ENCODE data around the gene FAM89B. TPM values are rescaled to one million over a fixed set of nuclear protein-coding genes. Genes with fewer than 3 reads are reported as not detected.

The FAM89B gene
- total RNA-seq, 2 donors from 2014 or later: 53.3 to 127 TPM

DNA sequence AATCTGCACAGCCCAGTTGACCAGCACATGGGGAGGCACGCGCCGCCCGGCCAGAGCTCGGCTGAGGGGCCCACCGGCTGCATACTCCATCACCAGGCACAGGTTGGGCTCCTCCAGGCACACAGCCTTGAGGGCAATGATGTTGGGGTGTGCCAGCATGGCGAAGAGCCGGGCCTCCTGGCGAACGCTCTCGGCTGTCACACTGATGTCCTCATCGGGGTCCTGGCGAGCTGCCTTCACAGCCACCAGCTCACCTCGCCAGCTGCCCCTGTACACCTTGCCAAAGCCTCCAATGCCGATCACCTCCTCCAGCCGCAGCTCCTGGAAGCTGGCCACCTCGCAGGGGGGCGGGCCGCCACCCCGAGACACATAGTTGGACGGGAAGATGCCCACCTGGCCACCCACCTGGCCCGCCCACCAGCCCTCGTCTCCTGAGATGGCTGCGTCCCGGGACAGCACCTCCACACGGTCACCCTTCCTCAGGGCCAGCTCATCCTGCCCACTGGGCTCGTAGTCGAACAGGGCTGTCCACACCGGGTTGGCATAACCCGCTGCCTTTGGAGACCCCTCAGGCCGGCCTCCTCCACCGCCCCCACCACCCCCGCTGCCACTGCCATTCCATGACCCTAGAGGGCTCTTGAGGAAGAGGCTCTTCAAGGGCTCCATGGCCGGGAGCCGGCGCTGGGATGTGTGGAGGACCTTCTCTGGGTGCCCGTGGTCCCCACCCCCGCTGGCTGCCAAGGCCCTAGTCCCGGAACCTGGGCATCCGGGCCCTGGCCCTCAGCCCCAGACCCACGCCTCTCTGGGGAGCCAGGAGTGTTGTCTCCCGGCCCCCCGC lies 41.0 kb downstream of the FAM89B start:
- ATAC-seq (ENCODE audit: insufficient number of reproducible peaks, low FRiP score, low read depth) (no peak), DNase-seq (ENCODE audit: low spot score) (no peak)
- no peaks in the 10 kb centered on the region for H3K27me3 ChIP-seq (replicated peaks; ENCODE audit: insufficient read depth)
- TF ChIP-seq, protein P1, sequence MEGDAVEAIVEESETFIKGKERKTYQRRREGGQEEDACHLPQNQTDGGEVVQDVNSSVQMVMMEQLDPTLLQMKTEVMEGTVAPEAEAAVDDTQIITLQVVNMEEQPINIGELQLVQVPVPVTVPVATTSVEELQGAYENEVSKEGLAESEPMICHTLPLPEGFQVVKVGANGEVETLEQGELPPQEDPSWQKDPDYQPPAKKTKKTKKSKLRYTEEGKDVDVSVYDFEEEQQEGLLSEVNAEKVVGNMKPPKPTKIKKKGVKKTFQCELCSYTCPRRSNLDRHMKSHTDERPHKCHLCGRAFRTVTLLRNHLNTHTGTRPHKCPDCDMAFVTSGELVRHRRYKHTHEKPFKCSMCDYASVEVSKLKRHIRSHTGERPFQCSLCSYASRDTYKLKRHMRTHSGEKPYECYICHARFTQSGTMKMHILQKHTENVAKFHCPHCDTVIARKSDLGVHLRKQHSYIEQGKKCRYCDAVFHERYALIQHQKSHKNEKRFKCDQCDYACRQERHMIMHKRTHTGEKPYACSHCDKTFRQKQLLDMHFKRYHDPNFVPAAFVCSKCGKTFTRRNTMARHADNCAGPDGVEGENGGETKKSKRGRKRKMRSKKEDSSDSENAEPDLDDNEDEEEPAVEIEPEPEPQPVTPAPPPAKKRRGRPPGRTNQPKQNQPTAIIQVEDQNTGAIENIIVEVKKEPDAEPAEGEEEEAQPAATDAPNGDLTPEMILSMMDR (IDR thresholded peaks at IDR 0.05): peak; percentile 12
- H3K9me3 ChIP-seq: no peaks in the 10 kb centered on the region
- peaks cover 15% of the 10 kb centered on the region for H3K36me3 ChIP-seq
- H3K4me3 ChIP-seq: peak overlapping the region; percentile 73
- H3K4me1 ChIP-seq (ENCODE audit: control insufficient read depth in 1 of 2, low read depth in 2 of 2): peaks cover 28 to 57% of the 10 kb centered on the region in 2 donors
- peak overlapping the region; percentile 96 to 97 for H3K27ac ChIP-seq

DNA sequence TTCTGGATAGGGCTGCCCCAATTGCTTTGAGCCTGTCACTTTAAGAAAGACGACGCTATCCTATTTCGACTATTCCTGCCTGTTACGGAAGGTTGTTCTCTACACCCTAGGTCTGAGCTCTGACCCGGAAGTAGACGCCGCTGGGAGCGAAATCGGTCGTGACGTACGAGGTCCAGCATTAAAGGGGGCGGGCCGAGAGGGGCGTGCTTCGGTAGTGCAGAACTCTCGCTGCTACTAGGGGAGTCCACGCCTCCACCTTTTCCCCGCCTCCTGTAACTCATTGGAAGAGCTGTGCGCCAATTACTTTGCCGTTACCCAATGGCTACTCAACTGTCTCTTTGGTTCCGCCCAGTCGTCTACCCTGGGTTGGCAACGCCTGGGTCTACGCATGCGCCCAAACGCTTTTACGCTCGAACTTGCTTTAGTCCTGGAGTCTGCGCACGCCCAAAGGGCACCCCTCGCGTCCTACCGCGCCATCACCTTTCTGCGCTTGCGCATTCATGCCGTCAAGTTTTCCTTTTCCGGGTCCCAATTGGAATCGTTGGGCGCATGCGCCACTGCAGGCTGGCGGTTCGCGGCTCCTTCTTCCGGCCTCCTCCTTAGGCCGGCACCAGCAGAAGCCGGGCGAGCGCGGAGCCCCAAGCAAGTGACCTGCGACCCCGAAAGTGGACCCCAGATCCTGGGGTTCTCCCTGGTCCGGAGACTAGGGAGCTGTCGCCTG lies 43.1 kb downstream of the FAM89B start, which contains the start of gene PCNX3:
Gene PCNX3 (plus strand): TSS at position 548 of the 721 bp plus-strand sequence. CDS start 536 bp downstream, outside the sequence.
- Histone ChIP-seq H3K27ac (peak within 1 kb of the TSS; percentile 96 to 97), H3K27me3 (replicated peaks; ENCODE audit: insufficient read depth) (no peaks in the 10 kb centered on the region), H3K4me3 (peak within 1 kb of the TSS; percentile 97), H3K4me1 (ENCODE audit: control insufficient read depth in 1 of 2, low read depth in 2 of 2) (peaks cover 28 to 47% of the 10 kb centered on the region in 2 donors), H3K9me3 (no peaks in the 10 kb centered on the region), H3K36me3 (peaks cover 31% of the 10 kb centered on the region)
- peak; percentile 100 for DNase-seq (ENCODE audit: low spot score)
- TF ChIP-seq, protein P1 (IDR thresholded peaks at IDR 0.05): no peak
- ATAC-seq (ENCODE audit: insufficient number of reproducible peaks, low FRiP score, low read depth): peak; percentile 97

DNA sequence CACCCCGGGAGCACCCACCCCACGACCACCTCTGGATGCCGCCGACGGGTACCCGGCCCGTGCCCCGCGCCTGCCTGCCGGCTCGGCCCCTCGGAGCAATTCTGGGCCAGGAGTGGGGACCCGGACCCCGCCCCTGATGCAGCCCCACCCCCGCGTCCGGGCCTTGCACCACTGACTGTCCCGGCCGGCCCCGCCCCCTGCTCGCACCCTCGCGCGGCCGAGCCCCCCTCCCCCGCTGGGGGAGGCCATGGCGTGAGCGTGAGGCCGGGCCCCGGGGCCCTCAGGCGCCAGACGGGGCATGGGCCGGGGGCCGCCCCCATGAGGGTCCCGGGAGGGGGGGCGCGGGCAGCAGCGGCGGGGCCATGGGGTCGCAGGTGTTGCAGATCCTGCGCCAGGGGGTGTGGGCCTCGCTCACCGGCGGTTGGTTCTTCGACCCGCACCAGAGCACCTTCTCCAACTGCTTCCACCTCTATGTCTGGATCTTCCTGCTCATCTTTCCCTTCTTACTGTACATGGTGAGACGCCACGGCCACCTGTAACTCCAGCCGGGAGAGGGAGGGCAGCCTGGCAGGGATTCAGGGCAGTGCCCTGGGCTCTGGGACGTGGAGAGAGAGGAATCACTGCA lies 43.7 kb downstream of the FAM89B start:
- TF ChIP-seq, protein P1 (IDR thresholded peaks at IDR 0.05): no peak
- Histone ChIP-seq H3K4me1 (ENCODE audit: control insufficient read depth in 1 of 2, low read depth in 2 of 2) (peaks cover 28 to 40% of the 10 kb centered on the region in 2 donors), H3K9me3 (no peaks in the 10 kb centered on the region), H3K27me3 (replicated peaks; ENCODE audit: insufficient read depth) (no peaks in the 10 kb centered on the region), H3K27ac (peak overlapping the region; percentile 84 to 85), H3K4me3 (peak overlapping the region; percentile 97), H3K36me3 (peaks cover 31% of the 10 kb centered on the region)
- no peak for DNase-seq (ENCODE audit: low spot score)
- ATAC-seq (ENCODE audit: insufficient number of reproducible peaks, low FRiP score, low read depth): no peak

DNA sequence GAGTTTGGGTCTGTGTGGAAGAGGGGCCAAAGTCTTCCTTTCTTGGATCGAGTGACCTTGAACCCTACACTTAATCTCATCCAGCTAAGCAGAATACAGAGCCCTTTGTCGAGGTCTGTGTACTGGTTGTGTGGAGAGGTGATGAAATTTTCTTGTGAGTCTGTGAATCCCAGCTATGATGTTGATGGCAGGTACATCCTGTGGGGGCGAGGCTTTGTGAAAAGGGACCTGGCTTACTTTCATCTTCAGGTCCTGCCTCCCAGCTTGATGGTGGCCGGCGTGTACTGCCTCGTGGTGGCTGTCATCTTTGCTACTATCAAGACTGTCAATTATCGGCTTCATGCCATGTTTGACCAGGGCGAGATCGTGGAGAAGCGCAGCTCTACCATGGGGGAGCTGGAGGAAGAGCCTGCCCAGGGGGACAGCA lies 44.2 kb downstream of the FAM89B start:
- Histone ChIP-seq H3K36me3 (peaks cover 36% of the 10 kb centered on the region), H3K9me3 (no peaks in the 10 kb centered on the region), H3K4me3 (peak overlapping the region; percentile 97), H3K27ac (peak overlapping the region in 1 of 2 donors; percentile 85), H3K27me3 (replicated peaks; ENCODE audit: insufficient read depth) (no peaks in the 10 kb centered on the region), H3K4me1 (ENCODE audit: control insufficient read depth in 1 of 2, low read depth in 2 of 2) (peaks cover 28 to 35% of the 10 kb centered on the region in 2 donors)
- TF ChIP-seq, protein P1 (IDR thresholded peaks at IDR 0.05): no peak
- DNase-seq (ENCODE audit: low spot score): no peak
- ATAC-seq (ENCODE audit: insufficient number of reproducible peaks, low FRiP score, low read depth): no peak
